HCT116 (cell line): ENCODE results near the gene BIVM. TPM values are rescaled to one million over a fixed set of nuclear protein-coding genes. Genes with fewer than 3 reads are reported as not detected.

Experiments used
- ATAC-seq: fragments of 200-7000 bp; cut with Tn5 transposase; 2 replicates; pipeline ENCODE4 v1.9.1; 2020; ENCODE audit warnings: mild to moderate bottlenecking, moderate library complexity
- BruUV-seq: library from RNA; stranded (reverse); fragments of 400-500 nt; replicated peaks from 2 replicates; lab custom pipeline; 2021; lab: Mats Ljungman, UMichigan
- CTCF ChIA-PET: fragments of 300-600 bp; sonication (Branson Sonifier 250); formaldehyde crosslinking; loops from one replicate; lab custom pipeline; 2021; ENCODE audit warnings: antibody characterized with exemption; lab: Charles Lee
- POLR2A ChIA-PET: fragments of 300-600, 350-600 bp; sonication (Branson Sonifier 250); formaldehyde crosslinking; loops from one replicate; lab custom pipeline; 2021; ENCODE audit warnings: antibody characterized with exemption; lab: Charles Lee
- RAD21 ChIA-PET, 2 experiments: fragments of 300-600 bp; sonication (Branson Sonifier 250); formaldehyde crosslinking; loops; one replicate each; lab custom pipeline; 2023; ENCODE audit warnings: low total read pairs in 2 of 2; ENCODE audit not compliant: uncharacterized antibody in 2 of 2, unreplicated experiment in 2 of 2, low non-redundant PET in 1 of 2; lab: Charles Lee
- DNase-seq: peaks from one replicate; pipeline ENCODE4 v3.0.0-alpha.2; 2010; ENCODE audit warnings: low read depth, low spot score
- H2AFZ ChIP-seq: fragments of 200-600 bp; shearing (Covaris generic), sonication (generic); 2 replicates; pipeline ENCODE4 v1.6.1; 2017; ENCODE audit warnings: low read depth, mixed run types, mixed read lengths, antibody characterized with exemption, low read length; ENCODE audit not compliant: poor library complexity, severe bottlenecking
- H3K27ac ChIP-seq: 2 replicates; pipeline ENCODE4 v1.5.1; 2012; ENCODE audit warnings: low read depth, low read length
- H3K27me3 ChIP-seq: fragments of 200-600 bp; sonication (generic); 2 replicates; pipeline ENCODE4 v1.6.1; 2016; ENCODE audit warnings: mixed run types, low read length, mixed read lengths; ENCODE audit not compliant: insufficient read depth
- H3K36me3 ChIP-seq, 2 experiments: fragments of 200-500 bp in 1 of 2; fragments of 200-600 bp in 1 of 2; sonication (Bioruptor generic) in 1 of 2; sonication (generic) in 1 of 2; 2 replicates each; pipeline versions ENCODE4 v1.5.1 to v1.6.1; 2014 to 2016; ENCODE audit warnings: low read length in 2 of 2, inconsistent platforms in 1 of 2, mixed read lengths in 1 of 2, mixed run types in 1 of 2; ENCODE audit not compliant: insufficient read depth in 2 of 2, control insufficient read depth in 1 of 2
- H3K4me1 ChIP-seq, 2 experiments: fragments of 200-600 bp in 1 of 2; sonication (generic) in 1 of 2; 2 replicates each; pipeline versions ENCODE4 v1.5.1 to v1.6.1; 2012 to 2017; ENCODE audit warnings: low read length in 2 of 2, inconsistent platforms in 1 of 2, mild to moderate bottlenecking in 1 of 2, mixed read lengths in 1 of 2, mixed run types in 1 of 2, moderate library complexity in 1 of 2; ENCODE audit not compliant: insufficient read depth in 2 of 2, control insufficient read depth in 1 of 2
- H3K4me2 ChIP-seq: fragments of 200-600 bp; sonication (generic); 2 replicates; pipeline ENCODE4 v1.6.1; 2017; ENCODE audit warnings: mixed run types, low read length, mixed read lengths
- H3K4me3 ChIP-seq, 2 experiments: fragments of 200-600 bp in 1 of 2; sonication (generic) in 1 of 2; replicated peaks in 1 of 2; 2 replicates each; pipeline ENCODE4 v1.5.1; 2011 to 2016; ENCODE audit warnings: low read length in 2 of 2, control low read depth in 1 of 2, low read depth in 1 of 2, mild to moderate bottlenecking in 1 of 2, mixed read lengths in 1 of 2, mixed run types in 1 of 2
- H3K79me2 ChIP-seq: fragments of 200-600 bp; sonication (generic); 2 replicates; pipeline ENCODE4 v1.6.1; 2017; ENCODE audit warnings: mild to moderate bottlenecking, mixed run types, low read length, moderate library complexity, mixed read lengths; ENCODE audit not compliant: insufficient read depth
- H3K9ac ChIP-seq: fragments of 200-600 bp; sonication (generic); 2 replicates; pipeline ENCODE4 v1.6.1; 2016; ENCODE audit warnings: low read length, mixed read lengths
- H3K9me2 ChIP-seq: fragments of 200-600 bp; sonication (generic), shearing (Covaris generic); 2 replicates; pipeline ENCODE4 v1.6.1; 2017; ENCODE audit warnings: mixed run types, mild to moderate bottlenecking, moderate library complexity; ENCODE audit not compliant: insufficient read depth
- H3K9me3 ChIP-seq, 2 experiments: fragments of 200-500 bp in 1 of 2; fragments of 200-600 bp in 1 of 2; sonication (Bioruptor generic) in 1 of 2; sonication (generic) in 1 of 2; 2 replicates each; pipeline ENCODE4 v1.6.1; 2014 to 2017; ENCODE audit warnings: low read length in 2 of 2, mixed read lengths in 2 of 2, inconsistent platforms in 1 of 2, low read depth in 1 of 2, mild to moderate bottlenecking in 1 of 2, mixed run types in 1 of 2, moderate library complexity in 1 of 2; ENCODE audit not compliant: control insufficient read depth in 1 of 2, insufficient read depth in 1 of 2
- H4K20me1 ChIP-seq: fragments of 200-600 bp; sonication (generic), shearing (Covaris generic); 2 replicates; pipeline ENCODE4 v1.6.1; 2017; ENCODE audit warnings: mixed run types, mild to moderate bottlenecking, moderate library complexity; ENCODE audit not compliant: insufficient read depth
- ELF1 ChIP-seq: IDR thresholded peaks from 2 replicates; pipeline ENCODE4 v1.6.1; 2012; ENCODE audit warnings: low read depth, borderline replicate concordance
- RAD21 ChIP-seq: IDR thresholded peaks from 2 replicates; pipeline ENCODE4 v1.6.1; 2012; ENCODE audit warnings: low read depth, mild to moderate bottlenecking
- SIN3A ChIP-seq: IDR thresholded peaks from 2 replicates; pipeline ENCODE4 v1.6.1; 2012; ENCODE audit warnings: low read depth
- SRF ChIP-seq: IDR thresholded peaks from 2 replicates; pipeline ENCODE4 v1.6.1; 2012; ENCODE audit warnings: low read depth
- TCF7L2 ChIP-seq: IDR thresholded peaks from 2 replicates; pipeline ENCODE4 v1.7.0; 2011; ENCODE audit warnings: borderline replicate concordance, inconsistent platforms; ENCODE audit not compliant: insufficient read depth, insufficient read length; ENCODE audit errors: extremely low read depth
- YY1 ChIP-seq: IDR thresholded peaks from 2 replicates; pipeline ENCODE4 v1.6.1; 2011; ENCODE audit warnings: low read length, low read depth, moderate library complexity, mild to moderate bottlenecking; ENCODE audit not compliant: insufficient replicate concordance; ENCODE audit errors: extremely low read depth
- intact Hi-C: fragments of 100-400 bp; cut with micrococcal nuclease; formaldehyde crosslinking; loops from 2 replicates; pipeline ENCODE4 v1.10.0; 2022
- total RNA-seq: library from RNA; stranded (reverse); gene quantifications from one replicate; pipeline ENCODE4 v1.2.1, GENCODE V29; 2021; ENCODE audit not compliant: unreplicated experiment
- TF ChIP-seq, protein P1 (sequence below): IDR thresholded peaks from 2 replicates; pipeline ENCODE4 v1.6.1; 2011; ENCODE audit warnings: mild to moderate bottlenecking, low read length, moderate library complexity; ENCODE audit not compliant: insufficient replicate concordance; ENCODE audit errors: extremely low read depth
- TF ChIP-seq, protein P2 (sequence below): IDR thresholded peaks from 2 replicates; pipeline ENCODE4 v1.6.1; 2012

BIVM gene
- total RNA-seq, 1 experiment from 2014 or later = 11.3 TPM

DNA sequence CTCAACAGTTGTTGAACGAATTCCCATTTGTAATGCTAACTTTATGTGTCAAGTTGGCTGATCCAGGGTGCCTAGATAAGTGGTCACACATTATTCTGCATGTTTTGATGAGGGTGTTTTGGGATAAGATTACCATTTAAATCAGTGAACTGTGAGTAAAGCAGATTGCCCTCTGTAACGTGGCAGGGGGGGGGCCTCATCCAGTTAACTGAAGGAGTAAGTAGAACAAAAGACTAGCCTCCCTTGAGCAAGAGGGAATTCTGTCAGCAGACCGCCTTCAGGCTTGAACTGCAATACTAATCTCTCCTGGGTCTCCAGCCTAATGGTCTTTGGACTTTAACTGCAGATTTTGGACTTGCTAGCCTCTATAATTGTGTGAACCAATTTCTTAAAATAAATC, 21.2 kb upstream of the BIVM start:
- H3K27ac ChIP-seq = no peak overlapping the region
- TF ChIP-seq YY1 (no peak), SIN3A (no peak), ELF1 (no peak), TCF7L2 (no peak), RAD21 (no peak), SRF (no peak)
- TF ChIP-seq, protein P1, sequence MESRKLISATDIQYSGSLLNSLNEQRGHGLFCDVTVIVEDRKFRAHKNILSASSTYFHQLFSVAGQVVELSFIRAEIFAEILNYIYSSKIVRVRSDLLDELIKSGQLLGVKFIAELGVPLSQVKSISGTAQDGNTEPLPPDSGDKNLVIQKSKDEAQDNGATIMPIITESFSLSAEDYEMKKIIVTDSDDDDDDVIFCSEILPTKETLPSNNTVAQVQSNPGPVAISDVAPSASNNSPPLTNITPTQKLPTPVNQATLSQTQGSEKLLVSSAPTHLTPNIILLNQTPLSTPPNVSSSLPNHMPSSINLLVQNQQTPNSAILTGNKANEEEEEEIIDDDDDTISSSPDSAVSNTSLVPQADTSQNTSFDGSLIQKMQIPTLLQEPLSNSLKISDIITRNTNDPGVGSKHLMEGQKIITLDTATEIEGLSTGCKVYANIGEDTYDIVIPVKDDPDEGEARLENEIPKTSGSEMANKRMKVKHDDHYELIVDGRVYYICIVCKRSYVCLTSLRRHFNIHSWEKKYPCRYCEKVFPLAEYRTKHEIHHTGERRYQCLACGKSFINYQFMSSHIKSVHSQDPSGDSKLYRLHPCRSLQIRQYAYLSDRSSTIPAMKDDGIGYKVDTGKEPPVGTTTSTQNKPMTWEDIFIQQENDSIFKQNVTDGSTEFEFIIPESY = no peak
- TF ChIP-seq, protein P2, sequence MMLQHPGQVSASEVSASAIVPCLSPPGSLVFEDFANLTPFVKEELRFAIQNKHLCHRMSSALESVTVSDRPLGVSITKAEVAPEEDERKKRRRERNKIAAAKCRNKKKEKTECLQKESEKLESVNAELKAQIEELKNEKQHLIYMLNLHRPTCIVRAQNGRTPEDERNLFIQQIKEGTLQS = no peak
- no peaks in the 10 kb centered on the region for H3K27me3 ChIP-seq
- no peaks in the 10 kb centered on the region for H4K20me1 ChIP-seq
- no peak overlapping the region for H3K4me3 ChIP-seq
- H3K4me1 ChIP-seq = peaks cover 0 to 18% of the 10 kb centered on the region in 2 experiments; a peak in 2 of 4 replicates
- BruUV-seq = no TSS peak
- no peaks in the 10 kb centered on the region for H3K9me2 ChIP-seq
- DNase-seq (no peak), ATAC-seq (no peak)
- POLR2A ChIA-PET = no interaction called here
- intact Hi-C loops = no loop called here
- CTCF ChIA-PET = no interaction called here
- H3K9me3 ChIP-seq = no peaks in the 10 kb centered on the region
- peaks cover 6% of the 10 kb centered on the region; the same call in 1 of the 2 replicates for H3K79me2 ChIP-seq
- no peak overlapping the region for H3K9ac ChIP-seq
- no peak overlapping the region for H3K4me2 ChIP-seq
- RAD21 ChIA-PET = no interaction called here
- H2AFZ ChIP-seq = no peak overlapping the region
- H3K36me3 ChIP-seq = no peaks in the 10 kb centered on the region
